ENCODE data around the gene TEF.
A peak's percentile ranks its signal among the peaks of the same experiment; 100 is the strongest.

Gene TEF

GRCh38 chr22:41380993-41381328, 781 bp upstream of the TEF start:
- Histone ChIP-seq H3K4me1 (ENCODE audit: insufficient read depth, low read length, poor library complexity, severe bottlenecking) (peaks cover 16% of the 10 kb centered on the region), H3K9ac (ENCODE audit: low read depth, low read length, poor library complexity, severe bottlenecking) (peak overlapping the region; percentile 53), H3K4me2 (ENCODE audit: low read depth, low read length, poor library complexity, severe bottlenecking) (peak overlapping the region; percentile 72), H2AFZ (ENCODE audit: low read length) (peak overlapping the region; percentile 86), H3K9me2 (replicated peaks; ENCODE audit: low read depth, low read length) (no peaks in the 10 kb centered on the region), H3K36me3 (ENCODE audit: insufficient read depth, low read length) (no peaks in the 10 kb centered on the region), H3K9me3 (ENCODE audit: insufficient read depth, low read depth, low read length) (no peaks in the 10 kb centered on the region), H4K20me1 (ENCODE audit: insufficient read depth, low read length, poor library complexity, severe bottlenecking) (no peaks in the 10 kb centered on the region), H3K27me3 (ENCODE audit: insufficient read depth, low read length, poor library complexity, severe bottlenecking) (no peaks in the 10 kb centered on the region), H3F3A (ENCODE audit: low read depth) (no peaks in the 10 kb centered on the region), H3K79me2 (ENCODE audit: insufficient read depth, low read length) (peaks cover 7% of the 10 kb centered on the region; the same call in 1 of the 2 replicates), H3K4me3 (ENCODE audit: low read length, poor library complexity, severe bottlenecking) (peak overlapping the region; percentile 63)
- TF ChIP-seq EZH2phosphoT487 (IDR thresholded peaks at IDR 0.05; ENCODE audit: borderline replicate concordance) = no peak
- TF ChIP-seq CTCF (conservative IDR thresholded peaks at IDR 0.05; ENCODE audit: low read length) = no peak

GRCh38 chr22:41382098-41382578, 396 bp downstream of the TEF start:
- H3F3A ChIP-seq (ENCODE audit: low read depth) = no peaks in the 10 kb centered on the region
- H3K79me2 ChIP-seq (ENCODE audit: insufficient read depth, low read length) = peaks cover 7% of the 10 kb centered on the region; the same call in 1 of the 2 replicates
- no peaks in the 10 kb centered on the region for H3K9me3 ChIP-seq (ENCODE audit: insufficient read depth, low read depth, low read length)
- H3K36me3 ChIP-seq (ENCODE audit: insufficient read depth, low read length) = no peaks in the 10 kb centered on the region
- peak overlapping the region; percentile 81 for H3K9ac ChIP-seq (ENCODE audit: low read depth, low read length, poor library complexity, severe bottlenecking)
- TF ChIP-seq CTCF (conservative IDR thresholded peaks at IDR 0.05; ENCODE audit: low read length) (no peak), EZH2phosphoT487 (IDR thresholded peaks at IDR 0.05; ENCODE audit: borderline replicate concordance) (no peak)
- H3K4me3 ChIP-seq (ENCODE audit: low read length, poor library complexity, severe bottlenecking) = peak overlapping the region; percentile 97
- H2AFZ ChIP-seq (ENCODE audit: low read length) = peak overlapping the region; percentile 95
- H3K27me3 ChIP-seq (ENCODE audit: insufficient read depth, low read length, poor library complexity, severe bottlenecking) = no peaks in the 10 kb centered on the region
- H3K9me2 ChIP-seq (replicated peaks; ENCODE audit: low read depth, low read length) = no peaks in the 10 kb centered on the region
- H4K20me1 ChIP-seq (ENCODE audit: insufficient read depth, low read length, poor library complexity, severe bottlenecking) = no peaks in the 10 kb centered on the region
- H3K4me2 ChIP-seq (ENCODE audit: low read depth, low read length, poor library complexity, severe bottlenecking) = peak overlapping the region; percentile 100
- H3K4me1 ChIP-seq (ENCODE audit: insufficient read depth, low read length, poor library complexity, severe bottlenecking) = peaks cover 16% of the 10 kb centered on the region

GRCh38 chr22:41382610-41383009, 868 bp downstream of the TEF start:
- TF ChIP-seq CTCF (conservative IDR thresholded peaks at IDR 0.05; ENCODE audit: low read length) (no peak), EZH2phosphoT487 (IDR thresholded peaks at IDR 0.05; ENCODE audit: borderline replicate concordance) (no peak)
- H3F3A ChIP-seq (ENCODE audit: low read depth) = no peaks in the 10 kb centered on the region
- no peaks in the 10 kb centered on the region for H3K9me3 ChIP-seq (ENCODE audit: insufficient read depth, low read depth, low read length)
- no peaks in the 10 kb centered on the region for H4K20me1 ChIP-seq (ENCODE audit: insufficient read depth, low read length, poor library complexity, severe bottlenecking)
- peaks cover 16% of the 10 kb centered on the region for H3K4me1 ChIP-seq (ENCODE audit: insufficient read depth, low read length, poor library complexity, severe bottlenecking)
- H3K79me2 ChIP-seq (ENCODE audit: insufficient read depth, low read length) = peaks cover 7% of the 10 kb centered on the region; the same call in 1 of the 2 replicates
- H3K4me2 ChIP-seq (ENCODE audit: low read depth, low read length, poor library complexity, severe bottlenecking) = peak overlapping the region; percentile 100
- peak overlapping the region; percentile 95 for H2AFZ ChIP-seq (ENCODE audit: low read length)
- H3K27me3 ChIP-seq (ENCODE audit: insufficient read depth, low read length, poor library complexity, severe bottlenecking) = no peaks in the 10 kb centered on the region
- peak overlapping the region; percentile 81 for H3K9ac ChIP-seq (ENCODE audit: low read depth, low read length, poor library complexity, severe bottlenecking)
- no peaks in the 10 kb centered on the region for H3K9me2 ChIP-seq (replicated peaks; ENCODE audit: low read depth, low read length)
- peak overlapping the region; percentile 97 for H3K4me3 ChIP-seq (ENCODE audit: low read length, poor library complexity, severe bottlenecking)
- H3K36me3 ChIP-seq (ENCODE audit: insufficient read depth, low read length) = no peaks in the 10 kb centered on the region

Data from Loucy (cell line).